ENCODE results near the gene CACNG4. TPM values are rescaled to one million over a fixed set of nuclear protein-coding genes. Genes with fewer than 3 reads are reported as not detected.

The CACNG4 gene
- total RNA-seq, 4 donors from 2014 or later: not detected

DNA sequence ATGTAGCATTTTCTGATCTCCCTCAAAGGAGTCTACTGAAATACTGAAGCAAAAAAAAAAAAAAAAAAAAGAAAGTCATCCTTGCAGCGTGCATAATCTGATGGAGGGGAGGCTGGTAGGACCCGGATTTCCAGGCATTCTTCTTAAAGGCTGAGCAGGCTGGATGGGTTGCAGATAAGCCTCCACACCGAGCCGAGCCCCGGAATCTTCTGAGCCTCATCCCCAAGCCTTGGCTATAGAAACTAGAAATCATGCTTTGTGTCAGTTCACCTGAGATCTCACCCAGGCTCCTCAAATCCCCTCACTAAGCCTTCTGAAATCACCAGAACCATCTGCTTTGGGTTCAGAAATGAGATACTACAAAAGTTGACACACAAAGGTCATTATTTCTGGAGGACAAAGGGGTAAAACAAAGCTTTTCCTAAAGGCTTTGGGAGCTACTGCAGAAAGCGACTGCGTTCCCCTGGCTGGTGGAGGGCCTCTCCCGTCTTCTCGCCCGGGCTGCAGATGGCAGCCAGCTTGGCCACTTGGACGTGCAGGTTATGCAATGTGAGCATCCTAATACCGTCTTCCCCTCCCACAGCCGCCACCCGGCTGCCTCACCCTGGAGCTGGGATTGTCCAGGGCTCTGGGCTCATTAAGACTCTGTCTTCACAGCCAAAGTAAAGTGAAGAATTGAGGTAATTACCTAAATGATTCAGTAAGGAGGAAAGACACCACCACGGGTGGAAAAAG lies 4.7 kb upstream of the CACNG4 start:
- Histone ChIP-seq H3K4me3 (no peak overlapping the region), H3K9me3 (no peaks in the 10 kb centered on the region), H3K27ac (no peak overlapping the region), H3K27me3 (peaks cover 7 to 16% (median 14%) of the 10 kb centered on the region in 3 donors), H3K36me3 (no peaks in the 10 kb centered on the region), H3K4me1 (no peaks in the 10 kb centered on the region)
- DNase-seq (no peak), ATAC-seq (no peak)
- intact Hi-C loops (cut with DNase I; ENCODE audit: low total_unique reads) (no loop called here), in situ Hi-C loops (cut with MboI; ENCODE audit: low sequenced_read_pairs in 4 of 4) (no loop called here)
- TF ChIP-seq POLR2A (IDR thresholded peaks at IDR 0.05) (no peak), CTCF (IDR thresholded peaks at IDR 0.05 in 4 of 5, conservative IDR thresholded peaks at IDR 0.05 in 1 of 5) (no peak)

- Histone ChIP-seq H3K27ac (no peak overlapping the region), H3K27me3 (peaks cover 15 to 24% (median 18%) of the 10 kb centered on the region in 3 donors)
Observed at GRCh38 chr17:66960613-66961012, 3.9 kb upstream of the CACNG4 start.

DNA sequence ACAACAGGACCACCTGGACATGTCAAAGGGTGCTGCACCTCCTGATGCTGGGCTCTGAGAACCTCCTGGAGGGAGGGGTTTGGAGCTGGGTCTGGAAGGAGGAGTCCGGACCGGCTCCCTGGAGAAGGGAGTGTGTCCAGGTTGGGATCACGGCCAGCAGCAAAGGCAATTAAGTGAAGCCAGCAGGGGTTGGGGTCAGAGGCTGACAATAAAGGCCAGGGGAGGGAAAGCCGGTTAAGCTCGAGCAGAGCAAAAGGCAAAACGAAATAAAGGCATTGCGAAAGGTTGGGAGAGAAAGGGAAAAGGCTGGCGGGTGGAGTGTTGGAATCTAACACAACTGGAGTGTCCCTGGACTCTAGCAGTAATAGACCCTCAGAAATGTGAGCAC lies 992 bp upstream of the CACNG4 start:
- Histone ChIP-seq H3K36me3 (no peaks in the 10 kb centered on the region), H3K4me1 (peaks cover 9 to 12% of the 10 kb centered on the region in 2 donors), H3K9me3 (no peaks in the 10 kb centered on the region), H3K4me3 (no peak overlapping the region), H3K27ac (no peak overlapping the region), H3K27me3 (peaks cover 38 to 46% (median 40%) of the 10 kb centered on the region in 3 donors)
- ATAC-seq (no peak), DNase-seq (no peak)
- no peak for TF ChIP-seq CTCF (IDR thresholded peaks at IDR 0.05 in 4 of 5, conservative IDR thresholded peaks at IDR 0.05 in 1 of 5)
- TF ChIP-seq POLR2A (IDR thresholded peaks at IDR 0.05): no peak
- in situ Hi-C loops (cut with MboI; ENCODE audit: low sequenced_read_pairs in 4 of 4) (no loop called here), intact Hi-C loops (cut with DNase I; ENCODE audit: low total_unique reads) (no loop called here)

More at GRCh38 chr17:66960613-66961012, 3.9 kb upstream of the CACNG4 start:
- no peak overlapping the region for H3K4me3 ChIP-seq
- no peaks in the 10 kb centered on the region for H3K36me3 ChIP-seq
- no peak for TF ChIP-seq POLR2A (IDR thresholded peaks at IDR 0.05)
- no peak for TF ChIP-seq CTCF (IDR thresholded peaks at IDR 0.05 in 4 of 5, conservative IDR thresholded peaks at IDR 0.05 in 1 of 5)
- intact Hi-C loops (cut with DNase I; ENCODE audit: low total_unique reads) (no loop called here), in situ Hi-C loops (cut with MboI; ENCODE audit: low sequenced_read_pairs in 4 of 4) (no loop called here)
- no peak for ATAC-seq
- H3K4me1 ChIP-seq: peaks cover 2 to 4% of the 10 kb centered on the region in 2 donors
- DNase-seq: no peak
- no peaks in the 10 kb centered on the region for H3K9me3 ChIP-seq

DNA sequence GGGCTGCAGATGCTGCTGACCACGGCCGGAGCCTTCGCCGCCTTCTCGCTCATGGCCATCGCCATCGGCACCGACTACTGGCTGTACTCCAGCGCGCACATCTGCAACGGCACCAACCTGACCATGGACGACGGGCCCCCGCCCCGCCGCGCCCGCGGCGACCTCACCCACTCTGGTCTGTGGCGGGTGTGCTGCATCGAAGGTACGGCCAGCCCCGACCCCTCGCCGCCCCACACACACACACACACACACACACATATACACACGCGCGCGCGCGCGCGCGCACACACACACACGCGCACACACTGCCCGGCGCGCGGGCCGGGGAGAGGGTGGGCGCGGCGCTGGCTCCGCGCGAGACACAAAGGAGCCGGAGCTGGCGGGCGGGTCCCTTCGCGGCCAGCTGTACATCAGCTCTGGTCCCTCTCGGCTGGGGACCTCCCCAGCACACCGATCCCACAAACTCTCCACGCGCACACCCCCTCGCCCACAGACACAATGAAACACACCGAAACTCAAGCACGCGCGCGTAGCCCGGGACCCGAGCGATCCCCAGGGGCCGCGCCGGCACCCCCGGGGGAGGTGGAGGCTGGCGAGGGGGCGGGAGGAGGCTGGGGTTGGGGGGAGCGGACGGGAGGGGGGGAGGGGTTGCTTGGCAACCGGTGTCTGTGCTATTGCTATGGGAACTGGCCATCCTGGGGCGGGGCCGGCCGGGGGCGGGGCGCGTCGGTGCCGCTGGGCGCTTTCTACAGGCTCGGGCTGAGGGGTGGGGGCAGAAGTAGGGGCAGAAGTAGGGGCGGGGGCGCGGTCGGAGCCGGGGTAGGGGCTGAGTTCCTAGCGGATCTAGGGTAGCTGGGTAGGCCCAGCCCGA lies 658 bp downstream of the CACNG4 start:
- DNase-seq (no peak), ATAC-seq (peak in 1 of 2 donors; percentile 16)
- Histone ChIP-seq H3K4me3 (peak overlapping the region; percentile 47 to 52 (median 51)), H3K27me3 (peaks cover 38 to 46% (median 40%) of the 10 kb centered on the region in 3 donors), H3K27ac (no peak overlapping the region), H3K36me3 (no peaks in the 10 kb centered on the region), H3K4me1 (peaks cover 9 to 12% of the 10 kb centered on the region in 2 donors), H3K9me3 (no peaks in the 10 kb centered on the region)
- in situ Hi-C loops (cut with MboI; ENCODE audit: low sequenced_read_pairs in 4 of 4) (no loop called here), intact Hi-C loops (cut with DNase I; ENCODE audit: low total_unique reads) (no loop called here)
- TF ChIP-seq CTCF (IDR thresholded peaks at IDR 0.05 in 4 of 5, conservative IDR thresholded peaks at IDR 0.05 in 1 of 5) (no peak), POLR2A (IDR thresholded peaks at IDR 0.05) (no peak)
